GM21786 (cell line): ENCODE measurements around the gene GAB2.
"Not testable (repeated sequence)": the region's sequence is repeated elsewhere in the genome, so short reads cannot be mapped to it uniquely, and the experiment has no call there.

ENCODE experiments used
- ATAC-seq: cut with Tn5 transposase; IDR thresholded peaks from one replicate; pipeline ENCODE4 v1.9.1; 2021; ENCODE audit not compliant: unreplicated experiment

The GAB2 gene, protein sequence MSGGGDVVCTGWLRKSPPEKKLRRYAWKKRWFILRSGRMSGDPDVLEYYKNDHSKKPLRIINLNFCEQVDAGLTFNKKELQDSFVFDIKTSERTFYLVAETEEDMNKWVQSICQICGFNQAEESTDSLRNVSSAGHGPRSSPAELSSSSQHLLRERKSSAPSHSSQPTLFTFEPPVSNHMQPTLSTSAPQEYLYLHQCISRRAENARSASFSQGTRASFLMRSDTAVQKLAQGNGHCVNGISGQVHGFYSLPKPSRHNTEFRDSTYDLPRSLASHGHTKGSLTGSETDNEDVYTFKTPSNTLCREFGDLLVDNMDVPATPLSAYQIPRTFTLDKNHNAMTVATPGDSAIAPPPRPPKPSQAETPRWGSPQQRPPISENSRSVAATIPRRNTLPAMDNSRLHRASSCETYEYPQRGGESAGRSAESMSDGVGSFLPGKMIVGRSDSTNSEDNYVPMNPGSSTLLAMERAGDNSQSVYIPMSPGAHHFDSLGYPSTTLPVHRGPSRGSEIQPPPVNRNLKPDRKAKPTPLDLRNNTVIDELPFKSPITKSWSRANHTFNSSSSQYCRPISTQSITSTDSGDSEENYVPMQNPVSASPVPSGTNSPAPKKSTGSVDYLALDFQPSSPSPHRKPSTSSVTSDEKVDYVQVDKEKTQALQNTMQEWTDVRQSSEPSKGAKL

GRCh38 chr11:78417175-78417887, at the start of gene GAB2:
GAB2 (minus strand) TSS chr11:78417820; CDS start chr11:78417720, 100 bp downstream.
- peak; percentile 6 for ATAC-seq

DNA sequence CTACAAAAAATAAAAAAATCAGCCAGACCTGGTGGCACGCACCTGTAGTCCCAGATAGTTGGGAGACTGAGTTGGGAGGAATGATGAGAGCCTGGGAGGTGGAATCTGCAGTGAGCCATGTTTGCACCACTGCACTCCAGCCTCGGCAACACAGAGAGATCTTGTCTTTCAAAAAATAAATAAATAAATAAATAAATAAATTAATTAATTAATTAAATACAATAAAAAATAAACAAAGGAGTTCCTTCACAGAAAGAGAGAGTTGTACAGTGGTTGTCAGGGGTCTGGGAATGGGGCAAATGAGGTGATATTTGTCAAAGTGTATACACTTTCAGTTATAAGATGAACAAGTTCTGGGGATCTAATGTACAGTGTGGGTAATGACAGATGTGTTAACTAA, 49.8 kb upstream of the GAB2 start:
- ATAC-seq: no peak

GRCh38 chr11:78465169-78465942, 47.7 kb upstream of the GAB2 start:
- peak; percentile 99 for ATAC-seq

- not testable (repeated sequence) for ATAC-seq
These were observed 47.2 kb upstream of the GAB2 start for GRCh38 chr11:78464787-78465168.

- no peak for ATAC-seq
These were observed 42.9 kb upstream of the GAB2 start for GRCh38 chr11:78460471-78460870.

DNA sequence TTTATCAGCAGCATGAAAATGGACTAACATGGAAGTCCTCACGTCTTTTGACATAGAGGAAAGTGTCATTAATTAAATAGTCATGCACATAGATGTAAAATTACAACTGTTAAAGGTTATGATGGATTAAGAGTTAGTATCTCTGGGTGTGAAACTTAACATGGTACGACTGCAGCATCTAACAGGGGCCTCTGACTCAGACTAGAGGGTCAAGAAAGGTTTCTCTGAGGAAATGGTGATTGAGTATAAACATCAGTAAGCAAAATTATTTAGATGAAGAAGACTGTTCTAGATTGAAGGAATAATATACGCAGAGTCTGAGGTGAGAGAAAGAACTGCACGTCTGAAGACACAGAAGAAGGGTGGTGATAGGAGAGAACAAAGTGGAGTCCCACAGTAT, 42.1 kb upstream of the GAB2 start:
- no peak for ATAC-seq

DNA sequence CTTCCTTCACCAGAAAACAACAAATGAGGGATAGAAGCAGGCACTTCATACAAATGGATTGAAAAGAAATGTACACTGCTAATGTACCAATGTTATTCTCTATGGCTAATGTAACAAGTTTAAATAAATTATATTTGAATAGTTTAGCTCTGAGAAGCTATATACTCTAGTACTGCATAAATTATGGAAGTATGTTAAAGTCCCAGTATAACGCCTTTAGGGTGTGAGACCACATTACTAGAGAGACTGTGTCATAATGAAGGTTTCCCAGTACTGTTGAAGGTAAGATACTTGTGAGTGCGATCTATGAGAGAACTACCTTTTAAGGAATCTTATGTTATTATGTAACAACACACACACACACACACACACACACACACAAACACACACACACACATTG, 39.8 kb upstream of the GAB2 start:
- no peak for ATAC-seq

DNA sequence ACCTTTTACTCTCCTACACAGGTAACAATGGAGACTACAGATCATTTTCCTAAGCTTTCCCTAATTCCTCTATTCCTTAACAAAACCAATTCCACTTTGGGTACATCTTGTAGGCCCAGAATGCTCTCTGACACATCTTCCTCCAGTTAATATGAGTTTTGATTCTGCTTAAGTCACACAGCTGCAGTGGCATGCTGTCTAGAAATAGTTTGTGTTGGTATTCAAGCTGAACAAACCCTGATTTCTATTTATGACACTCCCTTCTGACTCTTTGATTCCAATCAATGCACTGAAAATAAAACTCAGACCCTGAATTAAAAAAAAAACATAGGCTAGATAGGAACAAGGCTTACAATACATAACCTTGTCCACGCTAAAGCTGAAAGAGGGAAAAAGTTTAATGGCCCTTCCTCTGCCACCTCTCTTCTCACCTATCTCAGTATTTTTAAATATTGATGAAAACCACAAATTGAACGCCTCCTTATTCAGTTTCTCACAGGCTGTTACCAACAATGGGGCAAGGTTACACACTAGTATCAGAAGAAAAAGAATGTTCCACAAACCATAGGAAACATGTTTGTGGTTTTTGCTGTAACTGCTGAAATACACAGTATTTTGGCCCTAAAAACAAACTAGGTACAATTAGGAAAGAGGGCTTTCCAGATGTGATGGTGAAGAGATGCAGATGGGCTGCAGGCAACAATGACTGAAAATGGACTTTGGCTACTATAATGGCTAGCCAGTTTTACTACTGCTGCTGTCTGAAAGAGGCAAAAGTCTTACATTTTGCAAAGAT, 35.7 kb upstream of the GAB2 start:
- ATAC-seq: no peak

GRCh38 chr11:78451371-78452150, 33.9 kb upstream of the GAB2 start:
- ATAC-seq: no peak

GRCh38 chr11:78450866-78451265, 33.2 kb upstream of the GAB2 start:
- no peak for ATAC-seq

DNA sequence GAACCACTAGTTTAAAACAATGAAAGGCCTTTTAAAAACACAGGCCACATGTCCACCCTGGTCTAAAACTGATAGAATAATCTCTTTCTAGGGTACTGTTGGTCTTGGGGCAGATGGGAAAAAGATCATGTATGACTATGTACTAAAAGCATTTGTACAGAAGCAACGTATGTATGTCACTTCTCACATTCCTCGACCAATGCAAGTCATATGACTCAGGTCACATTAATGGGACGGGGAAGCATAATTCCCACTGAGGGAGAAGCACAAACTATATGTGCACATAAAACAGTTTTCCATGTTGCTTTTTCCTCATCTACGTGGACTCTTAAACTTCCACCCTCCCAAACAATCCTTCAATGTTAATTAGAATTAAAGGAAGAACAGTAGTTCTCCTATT, 32.2 kb upstream of the GAB2 start:
- no peak for ATAC-seq

DNA sequence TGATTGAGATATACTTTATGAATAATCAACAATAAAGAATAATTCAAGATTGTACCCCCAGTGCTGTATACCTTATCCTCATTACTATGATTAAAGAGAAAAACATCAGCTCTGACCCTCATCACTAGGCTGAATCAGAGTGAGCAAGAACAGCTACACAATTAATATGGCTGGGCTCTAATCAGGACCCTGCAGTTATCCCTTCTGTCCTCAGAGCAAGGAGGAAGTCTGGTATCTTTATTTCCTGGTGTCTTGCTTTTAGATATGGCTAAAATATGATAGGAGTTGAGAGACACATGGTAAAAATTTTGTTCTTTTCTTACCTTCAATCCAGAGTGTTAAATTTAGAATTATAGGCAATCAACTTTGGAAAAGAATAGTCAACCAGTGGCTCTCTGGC, 28.6 kb upstream of the GAB2 start:
- ATAC-seq: no peak

DNA sequence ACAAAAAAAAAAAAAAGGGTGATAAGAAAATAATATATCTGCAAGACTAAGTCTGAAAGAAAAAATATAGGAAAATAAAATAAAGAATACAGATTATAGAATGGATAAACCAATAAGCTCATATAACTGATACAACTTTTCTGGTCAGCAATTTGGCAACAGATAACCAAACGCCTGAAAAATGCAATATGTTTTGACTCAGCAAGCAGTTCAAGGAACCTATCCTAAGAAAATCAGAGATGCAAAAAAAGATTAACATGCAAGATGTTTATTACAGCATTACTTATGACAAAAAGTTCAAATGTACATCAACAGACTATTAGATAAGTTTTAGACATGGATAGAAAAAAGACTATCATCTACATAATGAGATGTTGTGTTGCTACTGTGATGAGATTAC, 27.1 kb upstream of the GAB2 start:
- ATAC-seq: no peak

- ATAC-seq: no peak
These were observed 24.3 kb upstream of the GAB2 start for GRCh38 chr11:78441956-78442355.

GRCh38 chr11:78438298-78438975, 20.8 kb upstream of the GAB2 start:
- peak; percentile 66 for ATAC-seq

- ATAC-seq: no peak
These were observed 15.3 kb upstream of the GAB2 start for GRCh38 chr11:78432956-78433355.

DNA sequence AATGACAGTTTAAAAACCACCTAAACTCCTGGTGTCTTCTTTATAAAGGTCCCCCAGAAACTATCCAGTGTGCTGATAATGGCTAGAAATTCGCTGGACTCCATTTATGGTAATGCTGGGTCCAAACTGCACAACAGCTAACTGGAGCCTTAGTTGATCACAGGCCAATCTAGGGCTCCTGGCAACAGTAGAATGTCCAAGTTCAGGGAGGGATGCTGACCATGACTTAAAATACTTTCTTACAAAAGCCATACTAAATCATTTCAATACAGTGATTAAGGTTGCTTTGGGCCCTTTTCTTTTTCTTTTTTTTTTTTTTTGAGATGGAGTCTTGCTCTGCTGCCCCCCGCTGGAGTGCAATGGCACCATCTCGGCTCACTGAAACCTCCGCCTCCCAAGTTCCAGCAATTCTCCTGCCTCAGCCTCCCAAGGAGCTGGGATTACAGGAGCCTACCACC, 14.5 kb upstream of the GAB2 start:
- no peak for ATAC-seq

DNA sequence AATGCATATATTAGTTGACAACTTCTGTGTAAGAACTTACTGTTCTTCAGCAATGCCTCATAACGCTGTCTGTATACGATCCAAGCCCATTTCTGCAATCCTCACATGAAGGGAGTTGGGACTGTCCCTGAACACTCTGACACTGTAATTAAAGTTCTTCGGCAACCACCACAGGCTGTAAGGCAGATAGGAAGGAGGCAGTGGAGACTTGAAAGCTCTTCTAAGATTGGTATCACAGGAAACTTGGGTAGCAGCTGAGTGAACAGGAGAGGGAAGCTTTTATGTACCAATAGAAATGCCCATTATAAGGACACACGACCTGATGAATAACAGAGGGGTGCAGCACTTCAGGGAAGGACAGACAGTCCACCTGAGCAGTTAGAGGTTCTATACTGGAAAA, 12.0 kb upstream of the GAB2 start:
- no peak for ATAC-seq

GRCh38 chr11:78429209-78429608, 11.6 kb upstream of the GAB2 start:
- no peak for ATAC-seq
